NCI-H1417 (cell line): ENCODE results near the gene C5AR1.
A peak's percentile ranks its signal among the peaks of the same experiment; 100 is the strongest.
"Not testable (repeated sequence)": the region's sequence is repeated elsewhere in the genome, so short reads cannot be mapped to it uniquely, and the experiment has no call there.

Experiments used
- DNase-seq, 3 experiments: peaks; one replicate each; lab custom pipeline; 2025; lab: John Stamatoyannopoulos, UW

Gene C5AR1

GRCh38 chr19:47331931-47332547, 22.4 kb downstream of the C5AR1 start, which contains the start of gene C5AR2:
TSS of gene C5AR2 (plus strand) at chr19:47332175. CDS start at chr19:47340800, 8,625 bp downstream.
- DNase-seq = no peak

- peak in 2 of 3 experiments; percentile 29 to 55 for DNase-seq
Observed at GRCh38 chr19:47336765-47337718, 27.4 kb downstream of the C5AR1 start.

GRCh38 chr19:47339196-47339880, 29.7 kb downstream of the C5AR1 start:
- no peak for DNase-seq

- no peak for DNase-seq
Observed at GRCh38 chr19:47340477-47341208, 31.0 kb downstream of the C5AR1 start.

- no peak for DNase-seq
Observed at GRCh38 chr19:47341734-47342133, 32.1 kb downstream of the C5AR1 start.

- DNase-seq = no peak
Observed at GRCh38 chr19:47343194-47343802, 33.6 kb downstream of the C5AR1 start.

GRCh38 chr19:47344425-47344824, 34.8 kb downstream of the C5AR1 start:
- DNase-seq = no peak

GRCh38 chr19:47346024-47346423, 36.4 kb downstream of the C5AR1 start:
- not testable (repeated sequence) for DNase-seq

GRCh38 chr19:47348819-47349795, 39.4 kb downstream of the C5AR1 start, which contains the start of gene DHX34:
TSS of gene DHX34 (plus strand) at chr19:47349315. CDS start at chr19:47353031, 3,716 bp downstream.
- DNase-seq = peak; percentile 96 to 100 (median 98)

- no peak for DNase-seq
Observed at GRCh38 chr19:47350630-47351029, 41.0 kb downstream of the C5AR1 start.

- peak in 1 of 3 experiments; percentile 2 for DNase-seq
Observed at GRCh38 chr19:47351548-47351947, 41.9 kb downstream of the C5AR1 start.

- no peak for DNase-seq
Observed at GRCh38 chr19:47352095-47352494, 42.4 kb downstream of the C5AR1 start.

- no peak for DNase-seq
Observed at GRCh38 chr19:47353307-47353712, 43.6 kb downstream of the C5AR1 start.

GRCh38 chr19:47356900-47357299, 47.2 kb downstream of the C5AR1 start:
- DNase-seq = no peak

GRCh38 chr19:47357788-47358680, 48.4 kb downstream of the C5AR1 start:
- no peak for DNase-seq

GRCh38 chr19:47358936-47359335, 49.3 kb downstream of the C5AR1 start:
- DNase-seq = no peak

GRCh38 chr19:47362321-47362720, 52.7 kb downstream of the C5AR1 start:
- no peak for DNase-seq

- DNase-seq = peak in 1 of 3 experiments; percentile 1
Observed at GRCh38 chr19:47363758-47364531, 54.3 kb downstream of the C5AR1 start.
